ENCODE measurements around the gene SMC4.

The SMC4 gene

DNA sequence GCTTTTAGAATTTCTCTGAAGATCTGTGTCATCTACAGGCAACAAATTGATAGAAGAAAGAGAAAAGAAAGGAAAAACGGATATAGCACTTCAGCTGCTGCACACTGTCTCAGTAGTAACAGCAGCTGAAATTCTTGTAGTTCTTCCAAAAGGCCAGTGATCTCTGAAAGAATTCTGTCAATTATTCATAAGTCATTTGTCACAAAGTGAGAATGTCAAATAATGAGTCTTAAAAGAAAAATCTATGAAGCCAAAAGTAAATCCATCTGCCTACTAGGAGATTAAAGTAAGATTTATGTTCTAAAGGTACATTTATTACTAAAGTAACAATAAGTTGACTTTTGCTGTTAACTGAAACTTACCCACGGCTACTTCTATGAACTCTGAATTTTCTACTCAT lies 25.0 kb upstream of the SMC4 start:
- Histone ChIP-seq H3K4me3 (ENCODE audit: insufficient read depth, low read depth, low read length) (no peak overlapping the region), H3K4me1 (ENCODE audit: control insufficient read depth, insufficient read depth, low read length) (no peaks in the 10 kb centered on the region), H3K27ac (ENCODE audit: insufficient read depth, low read depth, low read length, poor library complexity, severe bottlenecking) (no peak overlapping the region), H3K36me3 (ENCODE audit: control insufficient read depth, insufficient read depth, low read length) (peaks cover 12% of the 10 kb centered on the region), H3K9me3 (ENCODE audit: control insufficient read depth, low read length) (no peaks in the 10 kb centered on the region), H3K27me3 (ENCODE audit: control insufficient read depth, insufficient read depth, low read length, poor library complexity, severe bottlenecking) (no peaks in the 10 kb centered on the region)
- WGBS, 2 experiments, result 88 to 95% methylated on average over 1 to 2 of the region's 2 CpGs

- Histone ChIP-seq H3K27ac (ENCODE audit: insufficient read depth, low read depth, low read length, poor library complexity, severe bottlenecking) (no peak overlapping the region), H3K27me3 (ENCODE audit: control insufficient read depth, insufficient read depth, low read length, poor library complexity, severe bottlenecking) (no peaks in the 10 kb centered on the region), H3K9me3 (ENCODE audit: control insufficient read depth, low read length) (no peaks in the 10 kb centered on the region), H3K4me1 (ENCODE audit: control insufficient read depth, insufficient read depth, low read length) (no peaks in the 10 kb centered on the region), H3K4me3 (ENCODE audit: insufficient read depth, low read depth, low read length) (no peak overlapping the region), H3K36me3 (ENCODE audit: control insufficient read depth, insufficient read depth, low read length) (peaks cover 12% of the 10 kb centered on the region)
- WGBS, 2 experiments, result 82 to 100% methylated on average over 1 of the region's 1 CpG
Observed at GRCh38 chr3:160374925-160375324, 24.5 kb upstream of the SMC4 start.

GRCh38 chr3:160376681-160377080 lies 22.8 kb upstream of the SMC4 start:
- no peaks in the 10 kb centered on the region for H3K9me3 ChIP-seq (ENCODE audit: control insufficient read depth, low read length)
- peaks cover 12% of the 10 kb centered on the region for H3K36me3 ChIP-seq (ENCODE audit: control insufficient read depth, insufficient read depth, low read length)
- H3K27me3 ChIP-seq (ENCODE audit: control insufficient read depth, insufficient read depth, low read length, poor library complexity, severe bottlenecking), result no peaks in the 10 kb centered on the region
- no peak overlapping the region for H3K27ac ChIP-seq (ENCODE audit: insufficient read depth, low read depth, low read length, poor library complexity, severe bottlenecking)
- no peak overlapping the region for H3K4me3 ChIP-seq (ENCODE audit: insufficient read depth, low read depth, low read length)
- WGBS, 2 experiments, result 91 to 100% methylated on average over 2 of the region's 2 CpGs
- no peaks in the 10 kb centered on the region for H3K4me1 ChIP-seq (ENCODE audit: control insufficient read depth, insufficient read depth, low read length)

DNA sequence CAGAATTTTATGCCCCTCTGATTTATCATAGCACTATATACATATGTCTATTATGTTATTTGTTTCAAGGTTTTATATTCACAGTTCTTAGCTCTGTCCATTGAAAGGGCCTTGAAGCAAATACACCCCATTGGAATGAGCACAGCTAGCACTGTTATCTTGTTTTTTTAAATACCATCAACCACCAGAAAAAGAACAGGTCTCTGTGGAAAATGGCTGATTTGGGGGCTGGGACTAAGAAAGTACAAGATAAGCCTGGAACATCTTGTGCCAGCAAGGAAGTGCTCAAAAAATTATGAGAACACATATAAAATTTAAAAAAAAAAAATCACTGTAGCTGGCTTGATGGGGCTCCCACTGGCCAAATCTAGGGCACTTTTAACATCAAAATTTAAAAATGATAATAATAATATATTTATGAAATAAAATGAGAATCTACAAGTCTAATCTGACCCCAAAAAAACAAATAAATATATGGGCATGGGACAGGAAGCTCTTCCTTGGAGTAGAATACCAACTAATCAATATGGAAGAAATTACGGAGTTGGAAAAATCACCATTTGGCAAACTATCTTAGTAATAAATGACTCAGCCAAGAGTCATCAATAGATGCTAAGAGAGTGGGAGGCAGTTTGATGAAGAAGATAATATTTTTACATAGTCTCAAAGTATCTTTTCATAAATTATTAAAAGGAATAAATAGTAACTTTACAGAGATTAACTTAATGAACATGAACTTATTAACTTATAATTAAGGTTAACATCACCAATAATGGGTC lies 20.9 kb upstream of the SMC4 start:
- WGBS, 2 experiments, result 100% methylated on average over 1 of the region's 1 CpG; no CpG with 5 or more reads in 1 of the 2 experiments
- H3K4me3 ChIP-seq (ENCODE audit: insufficient read depth, low read depth, low read length), result no peak overlapping the region
- no peaks in the 10 kb centered on the region for H3K9me3 ChIP-seq (ENCODE audit: control insufficient read depth, low read length)
- H3K4me1 ChIP-seq (ENCODE audit: control insufficient read depth, insufficient read depth, low read length), result no peaks in the 10 kb centered on the region
- peaks cover 12% of the 10 kb centered on the region for H3K36me3 ChIP-seq (ENCODE audit: control insufficient read depth, insufficient read depth, low read length)
- no peak overlapping the region for H3K27ac ChIP-seq (ENCODE audit: insufficient read depth, low read depth, low read length, poor library complexity, severe bottlenecking)
- no peaks in the 10 kb centered on the region for H3K27me3 ChIP-seq (ENCODE audit: control insufficient read depth, insufficient read depth, low read length, poor library complexity, severe bottlenecking)

DNA sequence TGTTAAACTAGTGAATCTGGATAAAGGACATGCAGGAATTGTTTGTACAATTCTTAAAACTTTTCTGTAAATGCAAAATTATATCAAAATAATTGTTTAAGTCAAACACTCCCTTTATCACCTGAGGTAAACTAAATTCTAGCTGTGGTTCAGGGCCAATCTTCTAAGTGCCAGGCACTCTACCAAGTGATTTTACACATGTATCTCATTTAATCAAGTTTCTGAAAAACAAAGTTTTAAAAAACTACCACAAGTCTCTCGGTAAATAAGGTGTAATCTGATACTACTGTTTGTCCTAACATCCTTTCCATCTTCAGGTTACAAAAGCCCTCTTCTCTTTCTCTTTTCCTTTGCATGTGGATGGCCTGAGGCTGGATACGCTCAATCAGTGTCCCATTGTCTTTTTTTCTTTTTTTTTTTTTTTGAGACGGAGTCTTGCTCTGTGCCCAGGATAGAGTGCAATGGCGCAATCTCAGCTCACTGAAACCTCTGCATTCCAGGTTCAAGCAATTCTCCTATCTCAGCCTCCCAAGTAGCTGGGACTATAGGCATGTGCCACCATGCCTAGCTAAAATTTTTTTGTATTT lies 19.7 kb upstream of the SMC4 start:
- H3K27ac ChIP-seq (ENCODE audit: insufficient read depth, low read depth, low read length, poor library complexity, severe bottlenecking), result no peak overlapping the region
- H3K36me3 ChIP-seq (ENCODE audit: control insufficient read depth, insufficient read depth, low read length), result peaks cover 4% of the 10 kb centered on the region
- no peaks in the 10 kb centered on the region for H3K9me3 ChIP-seq (ENCODE audit: control insufficient read depth, low read length)
- 39 to 42% methylated on average over 4 of the region's 4 CpGs for WGBS, 2 experiments
- H3K4me1 ChIP-seq (ENCODE audit: control insufficient read depth, insufficient read depth, low read length), result no peaks in the 10 kb centered on the region
- no peak overlapping the region for H3K4me3 ChIP-seq (ENCODE audit: insufficient read depth, low read depth, low read length)
- H3K27me3 ChIP-seq (ENCODE audit: control insufficient read depth, insufficient read depth, low read length, poor library complexity, severe bottlenecking), result no peaks in the 10 kb centered on the region

GRCh38 chr3:160381470-160381869 lies 18.0 kb upstream of the SMC4 start:
- H3K27ac ChIP-seq (ENCODE audit: insufficient read depth, low read depth, low read length, poor library complexity, severe bottlenecking), result no peak overlapping the region
- WGBS, 2 experiments, result 100% methylated on average over 1 of the region's 1 CpG; no CpG with 5 or more reads in 1 of the 2 experiments
- H3K4me3 ChIP-seq (ENCODE audit: insufficient read depth, low read depth, low read length), result no peak overlapping the region
- H3K27me3 ChIP-seq (ENCODE audit: control insufficient read depth, insufficient read depth, low read length, poor library complexity, severe bottlenecking), result no peaks in the 10 kb centered on the region
- no peaks in the 10 kb centered on the region for H3K36me3 ChIP-seq (ENCODE audit: control insufficient read depth, insufficient read depth, low read length)
- no peaks in the 10 kb centered on the region for H3K4me1 ChIP-seq (ENCODE audit: control insufficient read depth, insufficient read depth, low read length)
- no peaks in the 10 kb centered on the region for H3K9me3 ChIP-seq (ENCODE audit: control insufficient read depth, low read length)

- Histone ChIP-seq H3K4me1 (ENCODE audit: control insufficient read depth, insufficient read depth, low read length) (no peaks in the 10 kb centered on the region), H3K36me3 (ENCODE audit: control insufficient read depth, insufficient read depth, low read length) (no peaks in the 10 kb centered on the region), H3K27ac (ENCODE audit: insufficient read depth, low read depth, low read length, poor library complexity, severe bottlenecking) (no peak overlapping the region), H3K4me3 (ENCODE audit: insufficient read depth, low read depth, low read length) (no peak overlapping the region), H3K9me3 (ENCODE audit: control insufficient read depth, low read length) (no peaks in the 10 kb centered on the region), H3K27me3 (ENCODE audit: control insufficient read depth, insufficient read depth, low read length, poor library complexity, severe bottlenecking) (no peaks in the 10 kb centered on the region)
- WGBS, 2 experiments, result 78 to 83% methylated on average over 5 of the region's 5 CpGs
Observed at GRCh38 chr3:160384639-160385318, 14.7 kb upstream of the SMC4 start.

DNA sequence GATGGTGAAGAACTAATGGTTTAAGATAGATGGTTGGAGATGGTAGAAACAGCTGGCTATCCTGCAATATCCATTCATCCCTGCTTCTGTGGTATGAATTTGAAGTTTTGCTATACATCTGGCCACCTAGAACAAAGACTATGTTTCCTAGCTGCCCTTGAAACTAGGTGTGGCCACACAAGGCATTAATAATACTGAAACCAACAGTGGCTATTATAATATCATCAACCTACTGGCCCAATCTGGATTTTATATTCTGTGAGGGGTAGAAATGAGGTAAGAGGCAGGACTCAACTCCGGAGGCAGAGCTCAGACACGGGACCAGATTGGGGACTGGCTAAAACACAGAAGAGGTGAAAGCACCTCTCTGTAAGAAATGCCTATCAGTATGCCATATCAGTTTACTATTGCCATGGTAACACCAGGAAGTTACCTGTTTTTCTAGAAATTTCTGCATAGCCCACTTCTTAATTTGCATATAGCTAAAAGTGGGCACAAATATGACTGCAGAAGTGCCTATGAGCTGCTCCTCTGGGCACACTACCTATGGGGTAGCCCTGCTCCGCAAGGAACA lies 8.8 kb upstream of the SMC4 start:
- Histone ChIP-seq H3K27ac (ENCODE audit: insufficient read depth, low read depth, low read length, poor library complexity, severe bottlenecking) (no peak overlapping the region), H3K27me3 (ENCODE audit: control insufficient read depth, insufficient read depth, low read length, poor library complexity, severe bottlenecking) (no peaks in the 10 kb centered on the region), H3K4me1 (ENCODE audit: control insufficient read depth, insufficient read depth, low read length) (no peaks in the 10 kb centered on the region), H3K36me3 (ENCODE audit: control insufficient read depth, insufficient read depth, low read length) (no peaks in the 10 kb centered on the region), H3K4me3 (ENCODE audit: insufficient read depth, low read depth, low read length) (no peak overlapping the region), H3K9me3 (ENCODE audit: control insufficient read depth, low read length) (no peaks in the 10 kb centered on the region)
- 94 to 97% methylated on average over 3 of the region's 3 CpGs for WGBS, 2 experiments

GRCh38 chr3:160392798-160393197 lies 6.7 kb upstream of the SMC4 start:
- no peaks in the 10 kb centered on the region for H3K4me1 ChIP-seq (ENCODE audit: control insufficient read depth, insufficient read depth, low read length)
- no peak overlapping the region for H3K27ac ChIP-seq (ENCODE audit: insufficient read depth, low read depth, low read length, poor library complexity, severe bottlenecking)

DNA sequence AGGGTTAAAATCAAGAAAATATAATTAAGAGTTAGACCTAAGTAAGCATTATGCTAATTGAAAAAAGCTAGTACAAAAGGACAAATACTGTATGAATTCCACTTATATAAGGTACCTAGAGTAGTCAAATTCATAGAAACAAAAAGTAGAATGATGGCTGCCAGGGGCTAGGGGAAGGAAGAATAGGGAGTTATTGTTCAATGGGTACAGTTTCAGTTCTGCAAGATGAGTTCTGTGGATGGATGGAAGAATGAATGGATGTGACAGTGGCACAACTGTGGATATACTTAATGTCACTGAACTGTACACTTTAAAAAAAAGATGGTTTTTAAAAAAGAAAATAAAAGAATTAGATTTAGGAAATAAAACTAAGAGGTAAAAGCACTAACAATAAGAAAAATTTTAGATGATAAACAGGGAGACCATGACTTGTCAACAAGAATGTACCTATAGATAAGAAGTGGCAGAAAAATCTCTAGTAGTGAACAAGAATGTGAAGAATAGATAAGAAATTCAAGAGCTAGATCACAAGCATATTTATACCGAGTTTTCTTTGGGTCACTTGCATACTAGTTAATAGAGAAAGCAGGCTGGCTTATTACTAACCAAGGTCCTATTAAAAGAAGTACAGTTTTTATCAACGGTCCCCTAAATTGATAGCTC lies 6.0 kb upstream of the SMC4 start:
- no peak overlapping the region for H3K27ac ChIP-seq (ENCODE audit: insufficient read depth, low read depth, low read length, poor library complexity, severe bottlenecking)
- H3K9me3 ChIP-seq (ENCODE audit: control insufficient read depth, low read length), result no peaks in the 10 kb centered on the region
- no peaks in the 10 kb centered on the region for H3K36me3 ChIP-seq (ENCODE audit: control insufficient read depth, insufficient read depth, low read length)
- H3K4me3 ChIP-seq (ENCODE audit: insufficient read depth, low read depth, low read length), result no peak overlapping the region
- H3K27me3 ChIP-seq (ENCODE audit: control insufficient read depth, insufficient read depth, low read length, poor library complexity, severe bottlenecking), result no peaks in the 10 kb centered on the region
- no peaks in the 10 kb centered on the region for H3K4me1 ChIP-seq (ENCODE audit: control insufficient read depth, insufficient read depth, low read length)
- WGBS, 2 experiments, result 97 to 100% methylated on average over 1 to 2 of the region's 2 CpGs

More at GRCh38 chr3:160392798-160393197, 6.7 kb upstream of the SMC4 start:
- Histone ChIP-seq H3K27me3 (ENCODE audit: control insufficient read depth, insufficient read depth, low read length, poor library complexity, severe bottlenecking) (no peaks in the 10 kb centered on the region), H3K36me3 (ENCODE audit: control insufficient read depth, insufficient read depth, low read length) (no peaks in the 10 kb centered on the region), H3K9me3 (ENCODE audit: control insufficient read depth, low read length) (no peaks in the 10 kb centered on the region), H3K4me3 (ENCODE audit: insufficient read depth, low read depth, low read length) (no peak overlapping the region)

Data from ectodermal cell (in vitro differentiated cells).